ENCODE measurements around the gene SOWAHA. TPM values are rescaled to one million over a fixed set of nuclear protein-coding genes. Genes with fewer than 3 reads are reported as not detected.
A peak's percentile ranks its signal among the peaks of the same experiment; 100 is the strongest.

The SOWAHA gene
- total RNA-seq, 1 experiment from 2014 or later: 0.20 TPM

GRCh38 chr5:132832612-132833011 is 19.5 kb downstream of the SOWAHA start:
- Mint-ChIP-seq H3K27ac (no peak overlapping the region; a peak in 1 of 7 replicates), H3K9me3 (no peaks in the 10 kb centered on the region), H3K27me3 (ENCODE audit: low read depth) (peaks cover 46% of the 10 kb centered on the region), H3K36me3 (ENCODE audit: insufficient read depth in 1 of 3, low read depth in 3 of 3) (no peaks in the 10 kb centered on the region; a peak in 1 of 7 replicates), H3K4me1 (peaks cover 2 to 10% of the 10 kb centered on the region in 2 experiments; a peak in 3 of 4 replicates), H3K4me3 (peak overlapping the region in 1 of 2 experiments; percentile 31; a peak in 1 of 5 replicates)
- Histone ChIP-seq H3K23me2 (ENCODE audit: insufficient read length, low read depth, low read length, poor library complexity, severe bottlenecking) (peaks cover 10% of the 10 kb centered on the region), H3K14ac (ENCODE audit: insufficient read depth, low read length) (no peak overlapping the region), H3K9me3 (ENCODE audit: control insufficient read depth, low read depth, low read length) (no peaks in the 10 kb centered on the region), H2BK12ac (ENCODE audit: insufficient read length, low read depth, low read length) (no peak overlapping the region), H3K27ac (ENCODE audit: insufficient read length, low read depth, low read length) (no peak overlapping the region), H2BK15ac (ENCODE audit: low read depth, low read length) (no peak overlapping the region), H2BK120ac (ENCODE audit: low read depth, low read length, poor library complexity, severe bottlenecking) (no peak overlapping the region), H2BK20ac (ENCODE audit: low read depth, low read length, poor library complexity, severe bottlenecking) (no peak overlapping the region), H2AK5ac (ENCODE audit: insufficient read length, low read length) (no peak overlapping the region), H3K9ac (ENCODE audit: extremely low read depth, insufficient read length, low read length) (no peak overlapping the region), H3K4ac (ENCODE audit: low read depth, low read length) (no peak overlapping the region), H3K4me1 (ENCODE audit: insufficient read depth, low read length) (no peaks in the 10 kb centered on the region), H2BK5ac (ENCODE audit: insufficient read length, low read length) (no peak overlapping the region), H4K8ac (replicated peaks; ENCODE audit: insufficient read length, low read depth, low read length) (no peak overlapping the region), H3K79me2 (ENCODE audit: insufficient read depth, low read length) (no peaks in the 10 kb centered on the region), H3K79me1 (ENCODE audit: insufficient read depth, low read depth, low read length, poor library complexity, severe bottlenecking) (no peaks in the 10 kb centered on the region), H2AFZ (ENCODE audit: low read length) (no peak overlapping the region), H3K56ac (ENCODE audit: insufficient read length, low read depth, low read length) (no peak overlapping the region), H4K20me1 (ENCODE audit: control insufficient read depth, insufficient read depth, insufficient read length) (no peaks in the 10 kb centered on the region), H3K27me3 (ENCODE audit: insufficient read depth, low read length) (peaks cover 13% of the 10 kb centered on the region; the same call in 1 of the 2 replicates), H3T11ph (ENCODE audit: low read length) (no peak overlapping the region), H4K91ac (ENCODE audit: insufficient read length, low read depth, low read length) (no peak overlapping the region), H3K23ac (ENCODE audit: insufficient read length, low read depth, low read length) (no peak overlapping the region), H4K5ac (ENCODE audit: insufficient read length, low read depth, low read length) (no peak overlapping the region), H3K18ac (ENCODE audit: insufficient read length, low read depth, low read length) (no peak overlapping the region), H3K4me2 (ENCODE audit: insufficient read depth, insufficient read length, low read length) (no peak overlapping the region)
- DNase-seq: no peak
- no peak for TF ChIP-seq CTCF (conservative IDR thresholded peaks at IDR 0.05)
- no CpG with 5 or more reads among the region's 5 CpGs for WGBS (ENCODE audit: extremely low coverage, insufficient read length, low lambda C conversion rate)
